Left lung (tissue), 10 donors: ENCODE data around the gene SMPD1. TPM values are rescaled to one million over a fixed set of nuclear protein-coding genes. Genes with fewer than 3 reads are reported as not detected.
"Not testable (repeated sequence)": the region's sequence is repeated elsewhere in the genome, so short reads cannot be mapped to it uniquely, and the experiment has no call there.

Experiments
- ATAC-seq: fragments of 200-7000 bp; cut with Tn5 transposase; one replicate; pipeline ENCODE4 v1.9.1; 2020; ENCODE audit warnings: moderate library complexity
- DNase-seq, 4 donors: peaks; one replicate each; pipeline ENCODE4 v3.0.0-alpha.2; 2013 to 2020
- H3K27ac ChIP-seq, 2 donors: fragments of 200-600 bp; sonication (generic) in 1 of 2; one replicate each; pipeline versions ENCODE4 v1.5.0 to v1.8.0; 2020 to 2021
- H3K27me3 ChIP-seq, 2 donors: fragments of 200-600 bp; sonication (generic) in 1 of 2; one replicate each; pipeline versions ENCODE4 v1.5.0 to v1.8.0; 2020 to 2021
- H3K36me3 ChIP-seq, 2 donors: fragments of 200-600 bp; sonication (generic) in 1 of 2; one replicate each; pipeline versions ENCODE4 v1.5.0 to v1.8.0; 2020 to 2021
- H3K4me1 ChIP-seq, 2 donors: fragments of 200-600 bp; one replicate each; pipeline ENCODE4 v1.8.0; 2021
- H3K4me3 ChIP-seq, 2 donors: fragments of 200-600 bp; sonication (generic) in 1 of 2; one replicate each; pipeline versions ENCODE4 v1.5.0 to v1.8.0; 2020 to 2021; ENCODE audit warnings: mild to moderate bottlenecking in 1 of 2
- H3K9me3 ChIP-seq, 2 donors: fragments of 200-600 bp; sonication (generic) in 1 of 2; one replicate each; pipeline versions ENCODE4 v1.5.0 to v1.8.0; 2020 to 2021
- CTCF ChIP-seq, 2 donors: fragments of 200-600 bp; sonication (generic) in 1 of 2; IDR thresholded peaks; one replicate each; pipeline versions ENCODE4 v1.5.0 to v1.8.0; 2021; ENCODE audit warnings: antibody characterized with exemption in 2 of 2
- intact Hi-C, 2 donors: fragments of 100-400 bp; cut with DNase I; formaldehyde crosslinking; loops; one replicate each; pipeline versions ENCODE4 v1.11.2 to v1.14.2; 2022
- polyA plus RNA-seq, 6 donors: library from polyadenylated mRNA; unstranded; fragments of 120-200 nt; gene quantifications; one replicate each; pipeline ENCODE4 v1.2.1, GENCODE V29; 2013; ENCODE audit not compliant: insufficient read length in 6 of 6
- total RNA-seq, 2 donors: library from RNA; stranded (reverse); fragmentation: NEBNext Ultra II Directional; extraction: Animal tissue kit (Norgen Biotek cat#: 25700); gene quantifications; one replicate each; pipeline ENCODE4 v1.2.1, GENCODE V29; 2021
- donor health status: DM: no; HTN: yes; CAD: no.
- donor health status: DM: no; HTN: no; CAD: no.

Gene SMPD1
- total and polyA plus RNA-seq, 8 donors: 18.6 to 79.3 (median 24.1) TPM

- TF ChIP-seq CTCF (IDR thresholded peaks at IDR 0.05): no peak
- peaks cover 9 to 38% of the 10 kb centered on the region in 2 donors for H3K4me1 ChIP-seq
- no peaks in the 10 kb centered on the region for H3K9me3 ChIP-seq
- intact Hi-C loops: loop anchor here in 1 of 2 donors (10.0 kb wide), 1 partner anchor 207 kb away; no protein-coding TSS in a partner anchor
- no peak for DNase-seq
- H3K27ac ChIP-seq: peak overlapping the region; percentile 89 to 90
- no peaks in the 10 kb centered on the region for H3K36me3 ChIP-seq
- H3K27me3 ChIP-seq: no peaks in the 10 kb centered on the region
- H3K4me3 ChIP-seq: no peak overlapping the region
- no peak for ATAC-seq
These were observed 2.3 kb upstream of the SMPD1 start for GRCh38 chr11:6387811-6388599.

DNA sequence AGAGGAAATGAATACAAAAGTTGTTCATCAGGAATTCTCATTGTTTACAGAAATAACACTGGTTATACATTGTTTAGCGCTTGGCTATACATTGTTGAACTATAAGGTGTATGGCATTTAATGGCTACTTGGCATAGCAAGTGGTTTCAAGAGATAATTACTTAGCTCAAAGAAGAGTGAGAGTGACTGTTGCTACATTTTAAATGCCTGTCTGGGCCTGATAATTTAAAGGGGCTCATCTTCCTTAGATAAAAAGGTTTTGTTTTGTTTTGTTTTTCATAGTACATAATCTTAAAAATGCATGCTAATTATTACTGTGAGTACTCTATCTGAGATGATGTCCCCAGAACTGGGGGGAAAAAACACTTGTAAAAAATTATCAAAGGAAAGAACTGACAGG is 1.5 kb upstream of the SMPD1 start:
- H3K4me3 ChIP-seq: no peak overlapping the region
- H3K27me3 ChIP-seq: no peaks in the 10 kb centered on the region
- no peak for DNase-seq
- no peak for ATAC-seq
- no peaks in the 10 kb centered on the region for H3K36me3 ChIP-seq
- peak overlapping the region; percentile 89 to 90 for H3K27ac ChIP-seq
- H3K9me3 ChIP-seq: no peaks in the 10 kb centered on the region
- peaks cover 9 to 38% of the 10 kb centered on the region in 2 donors for H3K4me1 ChIP-seq
- TF ChIP-seq CTCF (IDR thresholded peaks at IDR 0.05): no peak
- intact Hi-C loops: loop anchor here in 1 of 2 donors (10.0 kb wide), 1 partner anchor 206 kb away; no protein-coding TSS in a partner anchor

- H3K27me3 ChIP-seq: no peaks in the 10 kb centered on the region
- H3K9me3 ChIP-seq: no peaks in the 10 kb centered on the region
- H3K36me3 ChIP-seq: peaks cover 0 to 16% of the 10 kb centered on the region in 2 donors
- intact Hi-C loops: no loop called here
- peak overlapping the region; percentile 74 to 80 for H3K4me3 ChIP-seq
- no peak for DNase-seq
- ATAC-seq: no peak
- peak overlapping the region; percentile 89 to 90 for H3K27ac ChIP-seq
- H3K4me1 ChIP-seq: peaks cover 9 to 38% of the 10 kb centered on the region in 2 donors
- TF ChIP-seq CTCF (IDR thresholded peaks at IDR 0.05): no peak
These were observed 620 bp downstream of the SMPD1 start for GRCh38 chr11:6390718-6391469.

DNA sequence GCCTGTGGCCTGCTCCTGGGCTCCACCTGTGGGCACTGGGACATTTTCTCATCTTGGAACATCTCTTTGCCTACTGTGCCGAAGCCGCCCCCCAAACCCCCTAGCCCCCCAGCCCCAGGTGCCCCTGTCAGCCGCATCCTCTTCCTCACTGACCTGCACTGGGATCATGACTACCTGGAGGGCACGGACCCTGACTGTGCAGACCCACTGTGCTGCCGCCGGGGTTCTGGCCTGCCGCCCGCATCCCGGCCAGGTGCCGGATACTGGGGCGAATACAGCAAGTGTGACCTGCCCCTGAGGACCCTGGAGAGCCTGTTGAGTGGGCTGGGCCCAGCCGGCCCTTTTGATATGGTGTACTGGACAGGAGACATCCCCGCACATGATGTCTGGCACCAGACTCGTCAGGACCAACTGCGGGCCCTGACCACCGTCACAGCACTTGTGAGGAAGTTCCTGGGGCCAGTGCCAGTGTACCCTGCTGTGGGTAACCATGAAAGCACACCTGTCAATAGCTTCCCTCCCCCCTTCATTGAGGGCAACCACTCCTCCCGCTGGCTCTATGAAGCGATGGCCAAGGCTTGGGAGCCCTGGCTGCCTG is 1.4 kb downstream of the SMPD1 start:
- Histone ChIP-seq H3K27ac (peak overlapping the region in 1 of 2 donors; percentile 89), H3K27me3 (no peaks in the 10 kb centered on the region), H3K9me3 (no peaks in the 10 kb centered on the region), H3K4me3 (peak overlapping the region in 1 of 2 donors; percentile 74), H3K4me1 (peaks cover 9 to 38% of the 10 kb centered on the region in 2 donors), H3K36me3 (peaks cover 0 to 16% of the 10 kb centered on the region in 2 donors)
- DNase-seq (no peak), ATAC-seq (no peak)
- intact Hi-C loops: no loop called here
- TF ChIP-seq CTCF (IDR thresholded peaks at IDR 0.05): no peak

- ATAC-seq, H3K27ac ChIP-seq, intact Hi-C loops, H3K27me3 ChIP-seq, DNase-seq, H3K9me3 ChIP-seq, H3K4me3 ChIP-seq: not testable (repeated sequence)
- peaks cover 12 to 38% of the 10 kb centered on the region in 2 donors for H3K4me1 ChIP-seq
- peaks cover 0 to 16% of the 10 kb centered on the region in 2 donors for H3K36me3 ChIP-seq
These were observed 2.0 kb downstream of the SMPD1 start for GRCh38 chr11:6392251-6392650.
